SW480 (cell line): ENCODE data around the gene FLRT1.

Experiments
- DNase-seq: peaks from one replicate; pipeline ENCODE4 v3.0.0-alpha.2; 2016; ENCODE audit warnings: low spot score

The FLRT1 gene

GRCh38 chr11:64065712-64066111 lies 30.0 kb downstream of the FLRT1 start:
- no peak for DNase-seq

- no peak for DNase-seq
Measured at GRCh38 chr11:64067230-64067993, 31.7 kb downstream of the FLRT1 start.

- DNase-seq: no peak
Measured at GRCh38 chr11:64068705-64069400, 33.1 kb downstream of the FLRT1 start.

- DNase-seq: no peak
Measured at GRCh38 chr11:64069401-64070313, 33.9 kb downstream of the FLRT1 start.

GRCh38 chr11:64070314-64070681 lies 34.6 kb downstream of the FLRT1 start:
- DNase-seq: no peak

GRCh38 chr11:64071849-64072248 lies 36.1 kb downstream of the FLRT1 start:
- DNase-seq: no peak

GRCh38 chr11:64072403-64072802 lies 36.7 kb downstream of the FLRT1 start:
- DNase-seq: no peak

GRCh38 chr11:64072871-64073270 lies 37.1 kb downstream of the FLRT1 start:
- DNase-seq: no peak

- no peak for DNase-seq
Measured at GRCh38 chr11:64073542-64073941, 37.8 kb downstream of the FLRT1 start.

GRCh38 chr11:64074239-64074638 lies 38.5 kb downstream of the FLRT1 start:
- peak; percentile 44 for DNase-seq

GRCh38 chr11:64076758-64077157 lies 41.0 kb downstream of the FLRT1 start:
- DNase-seq: no peak

- no peak for DNase-seq
Measured at GRCh38 chr11:64077607-64078006, 41.9 kb downstream of the FLRT1 start.

- DNase-seq: no peak
Measured at GRCh38 chr11:64078284-64078683, 42.6 kb downstream of the FLRT1 start.

GRCh38 chr11:64078905-64079304 lies 43.2 kb downstream of the FLRT1 start:
- DNase-seq: no peak

- DNase-seq: no peak
Measured at GRCh38 chr11:64080390-64080789, 44.7 kb downstream of the FLRT1 start.

- DNase-seq: no peak
Measured at GRCh38 chr11:64081745-64082442, 46.2 kb downstream of the FLRT1 start.

- no peak for DNase-seq
Measured at GRCh38 chr11:64083398-64084080, 47.8 kb downstream of the FLRT1 start.

GRCh38 chr11:64084146-64084950 lies 48.6 kb downstream of the FLRT1 start:
- DNase-seq: no peak

- peak; percentile 53 for DNase-seq
Measured at GRCh38 chr11:64084951-64085710, 49.4 kb downstream of the FLRT1 start.
